Left ventricle myocardium inferior (tissue), 1 donor: ENCODE data around the gene TMEM163. TPM values are rescaled to one million over a fixed set of nuclear protein-coding genes. Genes with fewer than 3 reads are reported as not detected.

Source experiments
- DNase-seq: peaks from one replicate; pipeline ENCODE4 v3.0.0-alpha.2; 2020
- H3K27ac ChIP-seq: fragments of 200-600 bp; replicated peaks from 2 replicates; pipeline ENCODE4 v1.8.0; 2021
- H3K27me3 ChIP-seq: fragments of 200-600 bp; 2 replicates; pipeline ENCODE4 v1.8.0; 2021; ENCODE audit warnings: low read depth
- H3K36me3 ChIP-seq: fragments of 200-600 bp; 2 replicates; pipeline ENCODE4 v1.8.0; 2021
- H3K4me1 ChIP-seq: fragments of 200-600 bp; 2 replicates; pipeline ENCODE4 v1.8.0; 2021
- H3K4me3 ChIP-seq: fragments of 200-600 bp; 2 replicates; pipeline ENCODE4 v1.8.0; 2021; ENCODE audit warnings: mild to moderate bottlenecking, moderate library complexity
- H3K9me3 ChIP-seq: fragments of 200-600 bp; replicated peaks from 2 replicates; pipeline ENCODE4 v1.8.0; 2021
- CTCF ChIP-seq: fragments of 200-600 bp; IDR thresholded peaks from 2 replicates; pipeline ENCODE4 v1.8.0; 2021; ENCODE audit warnings: antibody characterized with exemption, mild to moderate bottlenecking, borderline replicate concordance
- intact Hi-C: fragments of 100-400 bp; cut with micrococcal nuclease; formaldehyde crosslinking; loops from one replicate; pipeline ENCODE4 v1.11.0; 2022
- total RNA-seq: library from RNA; stranded (reverse); fragmentation: NEBNext Ultra II Directional; extraction: Animal tissue kit (Norgen Biotek cat#: 25700); gene quantifications from one replicate; pipeline ENCODE4 v1.2.1, GENCODE V29; 2021
- donor health status: DM: no; HTN: yes; CAD: no; lungs with severe emphysema.

The TMEM163 gene
- total RNA-seq, 1 donor from 2014 or later = 0.22 TPM

- peak; percentile 73 for TF ChIP-seq CTCF
- Histone ChIP-seq H3K4me1 (no peaks in the 10 kb centered on the region), H3K27me3 (no peaks in the 10 kb centered on the region), H3K27ac (no peak overlapping the region), H3K36me3 (no peaks in the 10 kb centered on the region), H3K4me3 (no peak overlapping the region), H3K9me3 (no peaks in the 10 kb centered on the region)
- intact Hi-C loops = loop anchor here (10.0 kb wide), 1 partner anchor 434 kb away; no protein-coding TSS in a partner anchor
- DNase-seq = peak; percentile 48
These were observed 258.2 kb downstream of the TMEM163 start for GRCh38 chr2:134460583-134460998.

- intact Hi-C loops = loop anchor here (10.0 kb wide), 1 partner anchor 435 kb away; no protein-coding TSS in a partner anchor
- Histone ChIP-seq H3K27ac (no peak overlapping the region), H3K9me3 (no peaks in the 10 kb centered on the region), H3K27me3 (no peaks in the 10 kb centered on the region), H3K4me3 (no peak overlapping the region), H3K4me1 (peaks cover 1% of the 10 kb centered on the region), H3K36me3 (no peaks in the 10 kb centered on the region)
- no peak for DNase-seq
- TF ChIP-seq CTCF = no peak
These were observed 258.9 kb downstream of the TMEM163 start for GRCh38 chr2:134459706-134460406.

DNA sequence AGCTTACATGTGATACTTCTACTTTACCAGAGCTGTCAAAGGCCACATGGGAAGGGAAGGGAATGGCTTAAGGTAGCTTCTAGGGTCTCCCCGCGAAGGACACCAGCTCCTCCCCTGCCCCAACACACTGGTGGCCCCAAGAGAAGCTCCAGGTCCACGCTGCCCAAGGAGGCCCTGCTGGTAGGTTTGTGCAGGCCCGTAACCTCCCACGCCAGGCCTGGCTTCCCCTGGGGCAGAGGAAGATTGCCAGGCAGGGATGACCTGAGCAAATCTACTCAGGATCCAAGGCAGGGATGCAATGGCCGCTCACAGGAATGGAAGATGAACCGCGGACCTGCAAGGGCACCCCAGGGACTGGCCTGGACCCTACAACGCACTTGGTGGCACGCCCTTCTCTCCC lies 259.9 kb downstream of the TMEM163 start:
- Histone ChIP-seq H3K9me3 (no peaks in the 10 kb centered on the region), H3K27me3 (no peaks in the 10 kb centered on the region), H3K36me3 (no peaks in the 10 kb centered on the region), H3K4me1 (peaks cover 4% of the 10 kb centered on the region), H3K4me3 (no peak overlapping the region), H3K27ac (no peak overlapping the region)
- no peak for DNase-seq
- intact Hi-C loops = no loop called here
- no peak for TF ChIP-seq CTCF

DNA sequence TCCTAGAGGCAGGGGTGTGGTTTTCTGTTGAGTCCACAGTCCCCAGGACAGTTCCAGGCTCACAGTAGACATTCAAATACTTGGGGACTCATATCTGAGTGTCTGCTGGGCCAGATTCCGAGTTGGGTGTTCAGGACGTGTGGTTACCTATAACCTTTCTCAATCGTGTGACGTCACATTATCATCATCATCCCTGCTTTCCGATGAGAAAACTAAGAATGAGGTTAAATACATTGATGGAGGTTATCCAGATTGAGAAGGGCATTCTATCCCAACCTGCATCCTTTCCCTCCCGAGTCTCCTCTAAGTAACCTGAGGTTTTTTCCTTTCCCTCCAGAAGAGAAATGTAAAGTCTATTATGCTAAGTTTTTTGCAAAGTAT lies 260.3 kb downstream of the TMEM163 start:
- Histone ChIP-seq H3K27ac (no peak overlapping the region), H3K36me3 (no peaks in the 10 kb centered on the region), H3K4me1 (peaks cover 4% of the 10 kb centered on the region), H3K27me3 (no peaks in the 10 kb centered on the region), H3K9me3 (no peaks in the 10 kb centered on the region), H3K4me3 (no peak overlapping the region)
- TF ChIP-seq CTCF = no peak
- DNase-seq = no peak
- intact Hi-C loops = no loop called here

- Histone ChIP-seq H3K4me3 (no peak overlapping the region), H3K27me3 (no peaks in the 10 kb centered on the region), H3K4me1 (peaks cover 4% of the 10 kb centered on the region), H3K27ac (no peak overlapping the region), H3K9me3 (no peaks in the 10 kb centered on the region), H3K36me3 (no peaks in the 10 kb centered on the region)
- TF ChIP-seq CTCF = no peak
- intact Hi-C loops = no loop called here
- no peak for DNase-seq
These were observed 260.9 kb downstream of the TMEM163 start for GRCh38 chr2:134457765-134458472.
